GM12872 (cell line): Measurements from ENCODE around the gene SYNE2.

ENCODE experiments used
- TF ChIP-seq, protein P1 (sequence below): IDR thresholded peaks from 3 replicates; pipeline ENCODE4 v1.5.1; 2011; ENCODE audit warnings: low read depth, mild to moderate bottlenecking, low read length, moderate library complexity; ENCODE audit not compliant: insufficient read depth

The SYNE2 gene

DNA sequence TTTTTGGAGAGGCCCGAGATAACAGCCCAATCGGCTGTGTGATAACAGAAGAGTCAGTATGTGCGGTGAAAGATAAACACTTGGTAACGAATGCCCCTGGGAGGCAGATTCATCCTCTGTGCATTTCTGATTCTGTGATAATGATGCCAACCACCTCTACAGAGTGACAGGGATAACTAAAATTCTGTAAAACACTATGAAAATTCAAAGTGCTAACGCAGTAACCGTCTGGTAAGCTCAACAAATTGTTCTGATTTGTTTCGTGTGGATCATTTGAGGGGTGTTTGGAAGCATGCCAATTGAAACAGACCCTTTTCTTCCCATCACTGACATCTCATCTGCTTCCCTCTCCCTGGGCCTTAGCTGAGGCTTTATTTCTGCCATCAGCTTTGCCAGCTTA is 365.0 kb downstream of the SYNE2 start:
- TF ChIP-seq, protein P1, sequence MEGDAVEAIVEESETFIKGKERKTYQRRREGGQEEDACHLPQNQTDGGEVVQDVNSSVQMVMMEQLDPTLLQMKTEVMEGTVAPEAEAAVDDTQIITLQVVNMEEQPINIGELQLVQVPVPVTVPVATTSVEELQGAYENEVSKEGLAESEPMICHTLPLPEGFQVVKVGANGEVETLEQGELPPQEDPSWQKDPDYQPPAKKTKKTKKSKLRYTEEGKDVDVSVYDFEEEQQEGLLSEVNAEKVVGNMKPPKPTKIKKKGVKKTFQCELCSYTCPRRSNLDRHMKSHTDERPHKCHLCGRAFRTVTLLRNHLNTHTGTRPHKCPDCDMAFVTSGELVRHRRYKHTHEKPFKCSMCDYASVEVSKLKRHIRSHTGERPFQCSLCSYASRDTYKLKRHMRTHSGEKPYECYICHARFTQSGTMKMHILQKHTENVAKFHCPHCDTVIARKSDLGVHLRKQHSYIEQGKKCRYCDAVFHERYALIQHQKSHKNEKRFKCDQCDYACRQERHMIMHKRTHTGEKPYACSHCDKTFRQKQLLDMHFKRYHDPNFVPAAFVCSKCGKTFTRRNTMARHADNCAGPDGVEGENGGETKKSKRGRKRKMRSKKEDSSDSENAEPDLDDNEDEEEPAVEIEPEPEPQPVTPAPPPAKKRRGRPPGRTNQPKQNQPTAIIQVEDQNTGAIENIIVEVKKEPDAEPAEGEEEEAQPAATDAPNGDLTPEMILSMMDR = no peak

DNA sequence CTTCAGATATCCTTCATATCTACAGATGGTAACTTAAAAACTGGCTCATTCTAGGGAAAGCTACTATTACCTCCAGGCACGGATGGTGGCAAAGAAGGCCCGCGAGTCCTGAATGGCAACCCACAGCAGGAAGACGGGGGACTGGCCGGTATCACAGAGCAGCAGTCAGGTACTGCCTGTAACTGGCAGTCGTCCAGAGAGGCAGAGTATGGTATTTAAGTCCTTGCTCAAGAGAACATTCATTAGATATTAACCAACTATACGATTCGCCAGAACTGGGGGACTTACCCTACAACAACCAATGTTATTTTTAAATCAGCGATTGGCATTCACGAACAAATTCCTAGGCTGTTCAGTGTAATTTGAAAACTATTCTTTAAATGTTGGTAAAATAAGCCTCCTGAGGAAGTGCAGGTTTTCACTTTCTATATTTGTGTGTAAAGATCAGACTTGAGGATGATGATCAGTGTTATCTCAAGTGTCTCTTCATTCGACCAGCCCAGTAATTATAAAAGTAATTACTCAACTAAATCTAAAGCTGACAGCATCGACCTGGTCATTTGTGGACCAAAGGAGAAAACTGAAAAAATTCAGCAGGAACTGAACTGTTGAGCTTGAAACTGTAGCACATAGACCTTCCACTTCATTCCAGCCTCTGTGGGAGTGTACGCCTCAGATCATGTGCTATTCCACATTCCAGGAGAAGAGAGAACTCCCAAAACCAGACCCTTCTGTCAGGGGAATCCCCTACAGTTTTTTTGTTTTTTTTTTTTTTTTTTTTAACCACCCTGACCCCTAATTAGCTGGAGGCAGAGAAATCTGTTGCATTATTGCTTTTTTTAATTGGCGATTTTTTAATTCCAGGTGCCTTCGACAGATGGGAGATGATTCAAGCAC is 365.8 kb downstream of the SYNE2 start:
- TF ChIP-seq, protein P1 = no peak

DNA sequence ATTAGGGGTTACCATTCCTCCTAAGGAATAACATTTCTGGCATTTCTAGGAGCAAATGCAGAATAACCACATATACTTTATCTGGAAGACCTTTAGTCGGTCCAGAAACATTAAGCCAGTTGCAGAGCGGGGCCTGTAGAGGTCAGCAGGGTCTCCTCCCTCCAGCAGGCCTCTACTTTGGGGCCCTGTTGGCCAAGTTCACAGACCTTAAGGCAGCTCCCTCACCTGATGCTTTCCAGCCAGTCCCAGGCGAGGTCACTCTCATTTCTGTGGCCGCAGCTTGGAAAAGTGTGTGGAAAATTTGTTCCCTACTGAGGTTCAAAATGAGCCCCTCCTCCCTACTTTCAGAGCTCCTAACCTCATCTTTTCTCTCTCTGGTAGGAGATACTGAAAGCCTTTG is 367.3 kb downstream of the SYNE2 start:
- TF ChIP-seq, protein P1 = no peak

DNA sequence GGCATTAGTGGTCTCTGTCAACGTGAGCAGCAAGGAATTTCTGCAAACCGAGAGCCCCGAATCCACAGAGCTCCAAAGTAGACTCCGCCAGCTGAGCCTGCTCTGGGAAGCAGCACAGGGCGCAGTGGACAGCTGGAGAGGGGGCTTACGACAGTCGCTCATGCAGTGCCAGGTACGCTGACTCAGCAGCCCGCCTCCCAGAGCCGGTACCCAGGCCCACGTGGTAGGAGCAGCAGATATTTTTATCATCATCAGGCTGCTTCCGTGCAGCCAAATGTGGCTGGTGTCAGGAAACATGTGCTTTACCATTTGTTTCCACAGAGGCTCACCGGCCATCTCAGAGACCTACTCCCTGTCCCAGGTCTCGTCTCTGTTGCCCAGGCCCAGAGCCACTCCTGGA is 367.7 kb downstream of the SYNE2 start:
- TF ChIP-seq, protein P1 = no peak

DNA sequence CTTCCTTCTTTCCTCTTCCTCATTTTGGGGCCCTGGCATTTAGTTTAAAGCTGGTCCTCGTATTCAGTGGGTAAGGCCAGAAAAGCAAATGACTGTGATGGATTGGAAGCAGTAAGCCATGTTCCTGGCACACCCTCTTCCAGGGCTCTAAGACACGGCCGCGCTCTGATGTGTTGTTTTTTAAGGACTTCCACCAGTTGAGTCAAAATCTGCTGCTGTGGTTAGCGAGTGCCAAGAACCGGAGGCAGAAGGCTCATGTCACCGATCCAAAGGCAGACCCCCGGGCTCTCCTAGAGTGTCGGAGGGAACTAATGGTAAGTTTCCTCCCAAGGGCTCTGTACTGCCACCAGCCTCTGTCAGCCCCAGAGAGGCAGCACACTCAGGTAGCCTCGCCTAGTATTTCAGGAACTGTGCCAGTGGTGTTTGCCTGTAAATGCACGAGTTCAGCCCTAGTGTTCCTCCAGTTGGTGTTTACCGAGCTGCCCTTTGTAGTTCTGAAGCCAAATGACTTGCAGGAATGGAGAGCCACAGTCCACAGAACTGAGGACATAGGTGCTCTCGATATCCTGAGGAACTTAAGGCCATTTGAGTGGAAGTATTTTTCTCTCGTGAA is 368.7 kb downstream of the SYNE2 start:
- TF ChIP-seq, protein P1 = no peak

DNA sequence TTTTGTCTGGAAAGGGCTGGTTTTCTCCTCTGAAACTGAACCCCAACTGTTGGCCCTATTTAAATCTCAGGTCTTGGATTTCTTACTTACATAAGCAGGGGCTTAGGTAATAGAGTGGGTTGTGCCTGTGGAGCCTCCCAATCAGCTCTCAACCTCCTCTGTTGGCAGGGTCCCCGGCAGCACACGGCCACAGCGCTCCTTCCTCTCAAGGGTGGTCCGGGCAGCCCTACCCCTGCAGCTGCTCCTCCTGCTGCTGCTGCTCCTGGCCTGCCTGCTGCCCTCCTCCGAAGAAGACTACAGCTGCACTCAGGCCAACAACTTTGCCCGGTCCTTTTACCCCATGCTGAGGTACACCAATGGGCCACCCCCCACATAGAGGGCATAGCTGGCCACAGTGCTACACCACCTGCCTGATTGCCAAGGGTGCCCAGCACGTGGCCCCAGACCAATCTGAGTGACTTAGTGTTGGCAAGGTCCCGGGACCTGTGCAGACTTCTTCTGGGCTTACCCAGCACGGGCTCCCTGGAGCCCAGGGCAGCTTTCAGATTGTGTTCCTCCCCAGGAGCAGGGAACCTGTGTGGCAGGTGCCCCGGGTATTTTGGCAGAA is 372.4 kb downstream of the SYNE2 start:
- TF ChIP-seq, protein P1 = no peak

DNA sequence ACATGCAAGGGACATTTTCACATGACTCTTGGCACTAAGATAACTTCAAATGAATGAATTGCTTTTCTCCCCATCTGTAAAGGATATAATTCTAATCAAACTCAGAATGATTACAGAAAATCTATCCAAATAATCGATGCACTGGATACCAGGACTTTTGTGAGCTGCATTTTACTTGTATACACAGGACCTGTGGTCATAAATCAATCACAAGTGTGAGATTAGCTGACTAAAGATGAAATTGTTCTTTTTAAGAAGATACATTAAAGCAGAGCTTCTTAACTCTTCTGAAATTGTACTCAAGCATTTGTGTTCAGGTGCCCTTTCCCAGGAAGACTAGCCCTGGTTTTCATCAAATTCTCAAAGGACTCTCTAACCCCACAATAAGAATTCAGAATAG is 375.1 kb downstream of the SYNE2 start:
- TF ChIP-seq, protein P1 = no peak
